Neural cell (in vitro differentiated cells): Measurements from ENCODE around the gene LRIG1. TPM values are rescaled to one million over a fixed set of nuclear protein-coding genes. Genes with fewer than 3 reads are reported as not detected.

Source experiments
- H2AFZ ChIP-seq: fragments of 200-600, 300-800 bp; sonication (generic), shearing (Covaris generic); 2 replicates; pipeline ENCODE4 v1.6.0; 2014; ENCODE audit warnings: low read depth, mild to moderate bottlenecking, antibody characterized with exemption, low read length, moderate library complexity
- H3F3A ChIP-seq: fragments of 200-600 bp; shearing (Covaris generic); 2 replicates; pipeline ENCODE4 v1.6.1; 2016; ENCODE audit warnings: mild to moderate bottlenecking, moderate library complexity, mixed read lengths, antibody characterized with exemption, low read length; ENCODE audit not compliant: insufficient read depth, poor library complexity, severe bottlenecking
- H3K27ac ChIP-seq: fragments of 200-600, 300-800 bp; sonication (generic), shearing (Covaris generic); 2 replicates; pipeline ENCODE4 v1.5.1; 2014; ENCODE audit warnings: mild to moderate bottlenecking, low read length, moderate library complexity
- H3K27me3 ChIP-seq: fragments of 300-800, 200-600 bp; sonication (generic), shearing (Covaris generic); 2 replicates; pipeline ENCODE4 v1.6.0; 2014; ENCODE audit warnings: mild to moderate bottlenecking, low read depth, low read length, moderate library complexity; ENCODE audit not compliant: insufficient read depth
- H3K36me3 ChIP-seq: fragments of 300-800, 200-600 bp; sonication (generic), shearing (Covaris generic); 2 replicates; pipeline ENCODE4 v1.5.1; 2014; ENCODE audit warnings: mild to moderate bottlenecking, antibody characterized with exemption, low read length, moderate library complexity; ENCODE audit not compliant: insufficient read depth
- H3K4me2 ChIP-seq: fragments of 300-800, 200-600 bp; sonication (generic), shearing (Covaris generic); 2 replicates; pipeline ENCODE4 v1.6.0; 2014; ENCODE audit warnings: mild to moderate bottlenecking, low read length
- H3K4me3 ChIP-seq: fragments of 300-800, 200-600 bp; sonication (generic), shearing (Covaris generic); 2 replicates; pipeline ENCODE4 v1.5.1; 2014; ENCODE audit warnings: mild to moderate bottlenecking, low read length, moderate library complexity
- H3K79me2 ChIP-seq: fragments of 200-600 bp; shearing (Covaris generic); replicated peaks from 2 replicates; pipeline ENCODE4 v1.6.0; 2014; ENCODE audit warnings: mild to moderate bottlenecking, low read length, moderate library complexity; ENCODE audit not compliant: insufficient read depth
- H3K9ac ChIP-seq: fragments of 300-800, 200-600 bp; sonication (generic), shearing (Covaris generic); 2 replicates; pipeline ENCODE4 v1.6.1; 2016; ENCODE audit warnings: mild to moderate bottlenecking, low read length, mixed read lengths
- H3K9me2 ChIP-seq: fragments of 200-600 bp; shearing (Covaris generic); 2 replicates; pipeline ENCODE4 v1.6.1; 2016; ENCODE audit warnings: mild to moderate bottlenecking, low read length, mixed read lengths; ENCODE audit not compliant: insufficient read depth
- H3K9me3 ChIP-seq: fragments of 200-600, 300-800 bp; sonication (generic), shearing (Covaris generic); 2 replicates; pipeline ENCODE4 v1.6.1; 2016; ENCODE audit warnings: mild to moderate bottlenecking, mixed run types, low read length, moderate library complexity, mixed read lengths
- H4K20me1 ChIP-seq: fragments of 200-600 bp; shearing (Covaris generic); 2 replicates; pipeline ENCODE4 v1.6.1; 2016; ENCODE audit warnings: mild to moderate bottlenecking, mixed run types; ENCODE audit not compliant: insufficient read depth
- EP300 ChIP-seq: fragments of 450-650 bp; conservative IDR thresholded peaks from 2 replicates; pipeline ENCODE4 v1.6.1; 2014; ENCODE audit warnings: antibody characterized with exemption, mild to moderate bottlenecking, moderate library complexity; ENCODE audit not compliant: poor library complexity, severe bottlenecking
- EZH2 ChIP-seq: fragments of 200-600, 300-800 bp; shearing (Covaris generic), sonication (generic); IDR thresholded peaks from 2 replicates; pipeline ENCODE4 v1.6.1; 2014; ENCODE audit warnings: antibody characterized with exemption, low read length, borderline replicate concordance, mild to moderate bottlenecking; ENCODE audit not compliant: insufficient read depth, poor library complexity, severe bottlenecking
- MXI1 ChIP-seq: fragments of 450-650 bp; conservative IDR thresholded peaks from 2 replicates; pipeline ENCODE4 v1.6.1; 2014; ENCODE audit warnings: antibody characterized with exemption, mild to moderate bottlenecking; ENCODE audit not compliant: poor library complexity, severe bottlenecking
- POLR2AphosphoS5 ChIP-seq: IDR thresholded peaks from 2 replicates; pipeline ENCODE4 v1.6.1; 2012
- RAD21 ChIP-seq: fragments of 450-650 bp; conservative IDR thresholded peaks from 2 replicates; pipeline ENCODE4 v1.6.1; 2014; ENCODE audit warnings: antibody characterized with exemption, mild to moderate bottlenecking, moderate library complexity
- REST ChIP-seq: IDR thresholded peaks from 2 replicates; pipeline ENCODE4 v1.6.1; 2012; ENCODE audit warnings: borderline replicate concordance
- SMC3 ChIP-seq: fragments of 450-650 bp; conservative IDR thresholded peaks from 2 replicates; pipeline ENCODE4 v1.6.1; 2014; ENCODE audit warnings: antibody characterized with exemption, mild to moderate bottlenecking, moderate library complexity; ENCODE audit not compliant: poor library complexity
- TAF1 ChIP-seq: IDR thresholded peaks from 2 replicates; pipeline ENCODE4 v1.6.1; 2012; ENCODE audit warnings: low read depth
- polyA plus RNA-seq: library from polyadenylated mRNA; depleted of rRNA; stranded (reverse); fragments of >200 nt; gene quantifications from 2 replicates; pipeline ENCODE4 v1.2.3, GENCODE V29; 2014
- TF ChIP-seq, protein P1 (sequence below): fragments of 450-650 bp; IDR thresholded peaks from 2 replicates; pipeline ENCODE4 v1.5.1; 2014; ENCODE audit warnings: antibody characterized with exemption, mild to moderate bottlenecking, moderate library complexity; ENCODE audit not compliant: poor library complexity, severe bottlenecking

The LRIG1 gene
- polyA plus RNA-seq, 1 donor from 2014 or later = 7.1 TPM

DNA sequence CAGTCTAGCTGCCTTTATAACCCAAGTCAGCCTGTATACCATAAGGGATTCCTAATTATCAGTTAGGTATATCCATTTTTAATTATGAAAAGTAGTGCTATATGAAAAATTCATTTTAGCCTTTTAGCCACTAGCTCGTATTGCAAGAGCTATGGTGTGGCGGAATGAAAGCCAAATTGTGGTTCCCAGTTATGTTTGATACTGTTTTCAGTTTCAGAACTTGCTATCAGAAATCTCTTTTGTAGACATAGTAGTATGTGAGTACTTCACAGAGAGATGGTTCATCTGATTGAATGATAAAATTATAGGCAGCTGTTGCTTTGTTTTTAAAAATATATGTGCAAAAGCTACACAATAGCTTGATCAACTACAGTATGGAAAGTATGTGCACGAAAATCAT lies 145.4 kb downstream of the LRIG1 start:
- Histone ChIP-seq H2AFZ (no peak overlapping the region), H3K79me2 (no peaks in the 10 kb centered on the region), H3F3A (no peaks in the 10 kb centered on the region), H3K9me3 (no peaks in the 10 kb centered on the region), H3K9ac (no peak overlapping the region), H4K20me1 (no peaks in the 10 kb centered on the region), H3K9me2 (no peaks in the 10 kb centered on the region), H3K27ac (no peak overlapping the region), H3K4me2 (no peak overlapping the region), H3K36me3 (no peaks in the 10 kb centered on the region), H3K4me3 (no peak overlapping the region), H3K27me3 (no peaks in the 10 kb centered on the region)
- TF ChIP-seq EZH2 = no peak
- no peak for TF ChIP-seq TAF1
- TF ChIP-seq RAD21 = no peak
- TF ChIP-seq, protein P1, sequence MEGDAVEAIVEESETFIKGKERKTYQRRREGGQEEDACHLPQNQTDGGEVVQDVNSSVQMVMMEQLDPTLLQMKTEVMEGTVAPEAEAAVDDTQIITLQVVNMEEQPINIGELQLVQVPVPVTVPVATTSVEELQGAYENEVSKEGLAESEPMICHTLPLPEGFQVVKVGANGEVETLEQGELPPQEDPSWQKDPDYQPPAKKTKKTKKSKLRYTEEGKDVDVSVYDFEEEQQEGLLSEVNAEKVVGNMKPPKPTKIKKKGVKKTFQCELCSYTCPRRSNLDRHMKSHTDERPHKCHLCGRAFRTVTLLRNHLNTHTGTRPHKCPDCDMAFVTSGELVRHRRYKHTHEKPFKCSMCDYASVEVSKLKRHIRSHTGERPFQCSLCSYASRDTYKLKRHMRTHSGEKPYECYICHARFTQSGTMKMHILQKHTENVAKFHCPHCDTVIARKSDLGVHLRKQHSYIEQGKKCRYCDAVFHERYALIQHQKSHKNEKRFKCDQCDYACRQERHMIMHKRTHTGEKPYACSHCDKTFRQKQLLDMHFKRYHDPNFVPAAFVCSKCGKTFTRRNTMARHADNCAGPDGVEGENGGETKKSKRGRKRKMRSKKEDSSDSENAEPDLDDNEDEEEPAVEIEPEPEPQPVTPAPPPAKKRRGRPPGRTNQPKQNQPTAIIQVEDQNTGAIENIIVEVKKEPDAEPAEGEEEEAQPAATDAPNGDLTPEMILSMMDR = no peak
- TF ChIP-seq REST = no peak
- no peak for TF ChIP-seq POLR2AphosphoS5
- TF ChIP-seq EP300 = no peak
- TF ChIP-seq SMC3 = no peak
- TF ChIP-seq MXI1 = no peak

- Histone ChIP-seq H3K4me2 (no peak overlapping the region), H3K36me3 (no peaks in the 10 kb centered on the region), H3K27ac (no peak overlapping the region), H3K27me3 (no peaks in the 10 kb centered on the region), H3K9me3 (no peaks in the 10 kb centered on the region), H3K9ac (no peak overlapping the region), H3K4me3 (no peak overlapping the region), H3F3A (no peaks in the 10 kb centered on the region), H4K20me1 (no peaks in the 10 kb centered on the region), H2AFZ (no peak overlapping the region), H3K79me2 (no peaks in the 10 kb centered on the region), H3K9me2 (no peaks in the 10 kb centered on the region)
- TF ChIP-seq SMC3 = no peak
- TF ChIP-seq REST = no peak
- no peak for TF ChIP-seq MXI1
These were observed 146.8 kb downstream of the LRIG1 start for GRCh38 chr3:66354001-66354400.
